Measurements from ENCODE around the gene REPIN1. TPM values are rescaled to one million over a fixed set of nuclear protein-coding genes. Genes with fewer than 3 reads are reported as not detected.

REPIN1 gene
- total and polyA plus RNA-seq, 2 donors (not counting 1 experiment from before 2014, with no cell fraction given), result 165 to 190 TPM

- no peak for DNase-seq
- H3K4me3 Mint-ChIP-seq, result no peak overlapping the region
- no peak overlapping the region for H2AFZ ChIP-seq (ENCODE audit: insufficient read depth, low read depth, low read length, poor library complexity, severe bottlenecking)
- H3K27ac ChIP-seq (ENCODE audit: low read length in 2 of 2), result no peak overlapping the region
- H3K27ac Mint-ChIP-seq, result no peak overlapping the region
- H3K9me3 ChIP-seq (ENCODE audit: control extremely low read depth in 1 of 3, control insufficient read depth in 2 of 3, insufficient read depth in 1 of 3, low read length in 2 of 3), result peaks cover 0 to 4% (median 0%) of the 10 kb centered on the region in 3 donors
- no peaks in the 10 kb centered on the region for H3K9me3 Mint-ChIP-seq (ENCODE audit: insufficient read depth)
- no peaks in the 10 kb centered on the region for H4K20me1 ChIP-seq (ENCODE audit: control insufficient read depth, insufficient read depth, low read length, poor library complexity, severe bottlenecking)
- H3K27me3 ChIP-seq (replicated peaks in 1 of 4; ENCODE audit: control extremely low read depth in 1 of 4, control insufficient read depth in 3 of 4, insufficient read depth in 4 of 4, low read length in 3 of 4), result no peaks in the 10 kb centered on the region
- WGBS (ENCODE audit: insufficient coverage), result 100% methylated on average over 3 of the region's 3 CpGs
- ChIA-PET POLR2A (interaction anchor here (1.2 kb wide), 1 partner anchor 732 kb away, joined by 7 read pairs; the partner anchor contains the start of gene SLC4A2), CTCF (no interaction called here)
- peaks cover 8 to 20% of the 10 kb centered on the region in 2 donors for H3K4me1 ChIP-seq (ENCODE audit: control insufficient read depth in 2 of 2, insufficient read depth in 2 of 2, low read length in 2 of 2)
- H3K4me3 ChIP-seq (ENCODE audit: control extremely low read depth in 1 of 5, extremely low read depth in 1 of 5, insufficient read depth in 1 of 5, low read depth in 2 of 5, low read length in 4 of 5), result no peak overlapping the region
- H3K36me3 ChIP-seq (replicated peaks in 1 of 2; ENCODE audit: control extremely low read depth in 1 of 2, control insufficient read depth in 1 of 2, extremely low read depth in 1 of 2, insufficient read depth in 2 of 2, low read length in 1 of 2), result peaks cover 0 to 34% of the 10 kb centered on the region in 2 experiments
- ATAC-seq (ENCODE audit: low read depth), result no peak
- TF ChIP-seq EZH2 (IDR thresholded peaks at IDR 0.05; ENCODE audit: borderline replicate concordance, insufficient read depth, low read depth, low read length, poor library complexity, severe bottlenecking), result no peak
- TF ChIP-seq, protein P1, sequence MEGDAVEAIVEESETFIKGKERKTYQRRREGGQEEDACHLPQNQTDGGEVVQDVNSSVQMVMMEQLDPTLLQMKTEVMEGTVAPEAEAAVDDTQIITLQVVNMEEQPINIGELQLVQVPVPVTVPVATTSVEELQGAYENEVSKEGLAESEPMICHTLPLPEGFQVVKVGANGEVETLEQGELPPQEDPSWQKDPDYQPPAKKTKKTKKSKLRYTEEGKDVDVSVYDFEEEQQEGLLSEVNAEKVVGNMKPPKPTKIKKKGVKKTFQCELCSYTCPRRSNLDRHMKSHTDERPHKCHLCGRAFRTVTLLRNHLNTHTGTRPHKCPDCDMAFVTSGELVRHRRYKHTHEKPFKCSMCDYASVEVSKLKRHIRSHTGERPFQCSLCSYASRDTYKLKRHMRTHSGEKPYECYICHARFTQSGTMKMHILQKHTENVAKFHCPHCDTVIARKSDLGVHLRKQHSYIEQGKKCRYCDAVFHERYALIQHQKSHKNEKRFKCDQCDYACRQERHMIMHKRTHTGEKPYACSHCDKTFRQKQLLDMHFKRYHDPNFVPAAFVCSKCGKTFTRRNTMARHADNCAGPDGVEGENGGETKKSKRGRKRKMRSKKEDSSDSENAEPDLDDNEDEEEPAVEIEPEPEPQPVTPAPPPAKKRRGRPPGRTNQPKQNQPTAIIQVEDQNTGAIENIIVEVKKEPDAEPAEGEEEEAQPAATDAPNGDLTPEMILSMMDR (IDR thresholded peaks at IDR 0.05), result no peak
- peaks cover 10% of the 10 kb centered on the region for H3K79me2 ChIP-seq (ENCODE audit: control insufficient read depth, insufficient read depth, low read length)
- no peak overlapping the region for H3K9ac ChIP-seq (ENCODE audit: low read length)
- peaks cover 28% of the 10 kb centered on the region for H3K4me1 Mint-ChIP-seq
- no peak overlapping the region for H3K4me2 ChIP-seq (replicated peaks; ENCODE audit: low read depth, low read length, poor library complexity, severe bottlenecking)
- intact Hi-C loops (cut with micrococcal nuclease), result no loop called here
- H3K27me3 Mint-ChIP-seq, result no peaks in the 10 kb centered on the region
These were observed 41.3 kb upstream of the REPIN1 start for GRCh38 chr7:150327308-150327707.

DNA sequence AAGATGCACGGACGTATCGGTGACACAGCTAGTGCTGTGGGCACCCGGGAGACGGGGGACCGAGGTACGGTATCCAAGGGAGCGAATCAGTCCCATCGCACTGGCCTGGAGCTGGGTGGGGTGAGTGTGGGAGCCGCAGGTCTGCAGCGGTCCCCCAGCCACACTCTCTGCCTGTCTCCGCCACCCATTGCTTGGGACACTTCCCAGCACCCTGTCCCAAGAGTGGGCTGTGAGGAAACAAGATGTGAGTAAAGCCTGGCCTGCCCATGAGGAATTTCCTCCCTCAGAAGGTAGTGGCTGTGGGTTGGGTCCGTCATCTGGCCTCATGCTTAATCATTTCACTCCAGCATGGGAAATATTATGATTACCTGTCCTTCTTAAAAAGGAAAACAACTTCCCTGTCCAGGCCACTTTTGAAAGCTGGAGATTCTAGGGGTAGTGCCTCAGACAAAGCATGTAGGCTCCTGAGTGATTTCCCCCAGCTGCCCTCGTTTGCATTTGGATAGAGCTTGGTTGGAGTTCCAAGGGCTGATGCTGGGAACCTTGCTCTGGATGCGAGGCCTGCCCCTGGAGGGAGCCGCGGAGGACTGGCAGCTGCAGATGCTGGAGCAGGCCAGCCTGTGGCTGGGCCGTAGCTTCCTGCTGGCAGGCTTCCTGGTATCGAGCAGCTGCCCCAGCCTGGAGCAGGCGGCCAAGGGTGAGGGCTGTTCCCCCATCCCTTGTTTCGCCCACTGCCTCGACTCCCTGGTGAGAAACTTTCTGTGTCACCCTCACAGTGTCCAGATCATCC lies 39.1 kb upstream of the REPIN1 start:
- WGBS (ENCODE audit: insufficient coverage), result 90% methylated on average over 13 of the region's 22 CpGs
- Mint-ChIP-seq H3K27ac (no peak overlapping the region), H3K27me3 (no peaks in the 10 kb centered on the region), H3K4me3 (no peak overlapping the region), H3K4me1 (peaks cover 11% of the 10 kb centered on the region), H3K9me3 (ENCODE audit: insufficient read depth) (no peaks in the 10 kb centered on the region)
- ATAC-seq (ENCODE audit: low read depth), result no peak
- no peaks in the 10 kb centered on the region for H3K9me3 ChIP-seq (ENCODE audit: control extremely low read depth in 1 of 3, control insufficient read depth in 2 of 3, insufficient read depth in 1 of 3, low read length in 2 of 3)
- H3K4me3 ChIP-seq (ENCODE audit: control extremely low read depth in 1 of 5, extremely low read depth in 1 of 5, insufficient read depth in 1 of 5, low read depth in 2 of 5, low read length in 4 of 5), result no peak overlapping the region
- H3K27ac ChIP-seq (ENCODE audit: low read length in 2 of 2), result no peak overlapping the region
- peaks cover 0 to 34% of the 10 kb centered on the region in 2 experiments for H3K36me3 ChIP-seq (replicated peaks in 1 of 2; ENCODE audit: control extremely low read depth in 1 of 2, control insufficient read depth in 1 of 2, extremely low read depth in 1 of 2, insufficient read depth in 2 of 2, low read length in 1 of 2)
- H3K4me2 ChIP-seq (replicated peaks; ENCODE audit: low read depth, low read length, poor library complexity, severe bottlenecking), result no peak overlapping the region
- no peak overlapping the region for H2AFZ ChIP-seq (ENCODE audit: insufficient read depth, low read depth, low read length, poor library complexity, severe bottlenecking)
- no peak overlapping the region for H3K9ac ChIP-seq (ENCODE audit: low read length)
- no peaks in the 10 kb centered on the region for H3K27me3 ChIP-seq (replicated peaks in 1 of 4; ENCODE audit: control extremely low read depth in 1 of 4, control insufficient read depth in 3 of 4, insufficient read depth in 4 of 4, low read length in 3 of 4)
- peaks cover 0 to 2% of the 10 kb centered on the region in 2 donors for H3K4me1 ChIP-seq (ENCODE audit: control insufficient read depth in 2 of 2, insufficient read depth in 2 of 2, low read length in 2 of 2)
- TF ChIP-seq, protein P1 (IDR thresholded peaks at IDR 0.05), result no peak
- no peak for TF ChIP-seq EZH2 (IDR thresholded peaks at IDR 0.05; ENCODE audit: borderline replicate concordance, insufficient read depth, low read depth, low read length, poor library complexity, severe bottlenecking)
- POLR2A ChIA-PET, result no interaction called here
- H3K79me2 ChIP-seq (ENCODE audit: control insufficient read depth, insufficient read depth, low read length), result no peaks in the 10 kb centered on the region
- intact Hi-C loops (cut with micrococcal nuclease), result no loop called here
- no peaks in the 10 kb centered on the region for H4K20me1 ChIP-seq (ENCODE audit: control insufficient read depth, insufficient read depth, low read length, poor library complexity, severe bottlenecking)
- no peak for DNase-seq
- CTCF ChIA-PET, result interaction anchor here (1.0 kb wide), 1 partner anchor 10 kb away, joined by 3 read pairs; no protein-coding TSS in a partner anchor
